HG02973 (cell line): ENCODE measurements around the gene DTD1.
A peak's percentile ranks its signal among the peaks of the same experiment; 100 is the strongest.

Source experiments
- ATAC-seq: cut with Tn5 transposase; IDR thresholded peaks from one replicate; pipeline ENCODE4 v1.9.1; 2021; ENCODE audit warnings: moderate library complexity; ENCODE audit not compliant: unreplicated experiment

DTD1 gene

GRCh38 chr20:18657575-18657974, 69.7 kb downstream of the DTD1 start:
- no peak for ATAC-seq

- ATAC-seq, result peak; percentile 74
These were observed 74.6 kb downstream of the DTD1 start for GRCh38 chr20:18662279-18663040.

- ATAC-seq, result no peak
These were observed 76.1 kb downstream of the DTD1 start for GRCh38 chr20:18663932-18664331.

- no peak for ATAC-seq
These were observed 77.3 kb downstream of the DTD1 start for GRCh38 chr20:18665135-18665534.

GRCh38 chr20:18666803-18667415, 79.1 kb downstream of the DTD1 start:
- no peak for ATAC-seq

- no peak for ATAC-seq
These were observed 81.6 kb downstream of the DTD1 start for GRCh38 chr20:18669241-18670019.

GRCh38 chr20:18671203-18671710, 83.4 kb downstream of the DTD1 start:
- ATAC-seq, result no peak

- no peak for ATAC-seq
These were observed 85.0 kb downstream of the DTD1 start for GRCh38 chr20:18672834-18673233.

- no peak for ATAC-seq
These were observed 88.5 kb downstream of the DTD1 start for GRCh38 chr20:18676396-18676795.

- no peak for ATAC-seq
These were observed 89.3 kb downstream of the DTD1 start for GRCh38 chr20:18677126-18677525.

GRCh38 chr20:18678549-18679419, 90.9 kb downstream of the DTD1 start:
- ATAC-seq, result no peak

GRCh38 chr20:18683839-18684238, 96.0 kb downstream of the DTD1 start:
- ATAC-seq, result no peak

- ATAC-seq, result no peak
These were observed 96.9 kb downstream of the DTD1 start for GRCh38 chr20:18684775-18685174.

GRCh38 chr20:18685406-18685805, 97.6 kb downstream of the DTD1 start:
- no peak for ATAC-seq

- no peak for ATAC-seq
These were observed 98.8 kb downstream of the DTD1 start for GRCh38 chr20:18686696-18687095.

GRCh38 chr20:18688676-18689075, 100.8 kb downstream of the DTD1 start:
- ATAC-seq, result no peak

GRCh38 chr20:18689557-18689956, 101.7 kb downstream of the DTD1 start:
- no peak for ATAC-seq

- ATAC-seq, result no peak
These were observed 104.6 kb downstream of the DTD1 start for GRCh38 chr20:18692447-18692846.

GRCh38 chr20:18694071-18694470, 106.2 kb downstream of the DTD1 start:
- no peak for ATAC-seq

- no peak for ATAC-seq
These were observed 107.3 kb downstream of the DTD1 start for GRCh38 chr20:18695175-18695574.
